DND-41 (cell line): ENCODE measurements around the gene AGAP5.
A peak's percentile ranks its signal among the peaks of the same experiment; 100 is the strongest.

Experiments
- ATAC-seq: fragments of 200-7000 bp; cut with Tn5 transposase; 3 replicates; pipeline ENCODE4 v1.9.1; 2021; ENCODE audit warnings: low read depth; ENCODE audit not compliant: insufficient read depth
- DNase-seq: peaks from one replicate; pipeline ENCODE4 v3.0.0-alpha.2; 2020
- H2AFZ ChIP-seq: 2 replicates; pipeline ENCODE4 v1.6.0; 2012; ENCODE audit warnings: low read depth, low read length
- H3K27ac ChIP-seq: 2 replicates; pipeline ENCODE4 v1.5.1; 2012; ENCODE audit warnings: low read length, inconsistent platforms
- H3K27me3 ChIP-seq: fragments of 200-600 bp; sonication (generic); 2 replicates; pipeline ENCODE4 v1.6.0; 2012; ENCODE audit warnings: low read length, mild to moderate bottlenecking, inconsistent platforms; ENCODE audit not compliant: insufficient read depth, poor library complexity
- H3K36me3 ChIP-seq: 2 replicates; pipeline ENCODE4 v1.5.1; 2012; ENCODE audit warnings: low read length, inconsistent platforms; ENCODE audit not compliant: insufficient read depth
- H3K4me1 ChIP-seq: 2 replicates; pipeline ENCODE4 v1.5.1; 2012; ENCODE audit warnings: mild to moderate bottlenecking, low read length; ENCODE audit not compliant: insufficient read depth
- H3K4me2 ChIP-seq: 2 replicates; pipeline ENCODE4 v1.6.0; 2012; ENCODE audit warnings: mild to moderate bottlenecking, moderate library complexity, low read length, inconsistent platforms; ENCODE audit not compliant: insufficient read depth
- H3K4me3 ChIP-seq, 2 experiments: fragments of 200-600 bp in 1 of 2; shearing (Covaris generic) in 1 of 2; 2 replicates each; pipeline ENCODE4 v1.5.1; 2012 to 2016; ENCODE audit warnings: inconsistent platforms in 2 of 2, low read length in 2 of 2, mild to moderate bottlenecking in 2 of 2, low read depth in 1 of 2, moderate library complexity in 1 of 2
- H3K79me2 ChIP-seq: 2 replicates; pipeline ENCODE4 v1.6.0; 2012; ENCODE audit warnings: low read length, inconsistent platforms; ENCODE audit not compliant: insufficient read depth
- H3K9ac ChIP-seq: 2 replicates; pipeline ENCODE4 v1.6.0; 2012; ENCODE audit warnings: low read depth, mild to moderate bottlenecking, inconsistent platforms, low read length, moderate library complexity
- H3K9me3 ChIP-seq: 2 replicates; pipeline ENCODE4 v1.5.1; 2012; ENCODE audit warnings: low read length, moderate library complexity, mild to moderate bottlenecking, inconsistent platforms; ENCODE audit not compliant: insufficient read depth, severe bottlenecking
- H4K20me1 ChIP-seq: 2 replicates; pipeline ENCODE4 v1.6.0; 2012; ENCODE audit warnings: low read length; ENCODE audit not compliant: insufficient read depth
- EZH2 ChIP-seq: IDR thresholded peaks from 3 replicates; pipeline ENCODE4 v1.6.1; 2012; ENCODE audit warnings: borderline replicate concordance, low read depth, mild to moderate bottlenecking, moderate library complexity, low read length, inconsistent platforms; ENCODE audit not compliant: severe bottlenecking
- TF ChIP-seq, protein P1 (sequence below): IDR thresholded peaks from 2 replicates; pipeline ENCODE4 v1.5.1; 2012; ENCODE audit warnings: borderline replicate concordance, low read length, moderate library complexity, mild to moderate bottlenecking; ENCODE audit not compliant: poor library complexity, severe bottlenecking; ENCODE audit errors: extremely low read depth

AGAP5 gene

DNA sequence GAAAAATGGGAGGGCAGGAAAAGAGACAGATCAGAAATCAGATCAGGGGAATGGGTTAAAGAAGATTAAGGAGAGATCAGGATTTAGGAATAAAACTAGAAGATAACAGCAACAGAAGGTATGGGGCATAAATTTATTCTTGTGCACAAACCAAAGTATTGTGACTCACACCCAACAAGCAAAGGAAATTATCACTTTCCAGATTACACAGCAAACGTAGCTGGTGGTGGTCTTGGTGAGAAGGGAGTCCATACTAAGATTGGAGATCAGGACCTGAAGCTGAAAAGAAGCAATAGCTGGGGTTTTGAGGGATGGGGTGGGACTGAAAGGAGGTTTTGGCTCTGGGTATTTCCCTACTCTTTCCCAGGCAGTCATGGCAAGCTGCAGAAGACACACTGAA lies 53.1 kb downstream of the AGAP5 start:
- Histone ChIP-seq H3K4me3 (no peak overlapping the region), H3K36me3 (no peaks in the 10 kb centered on the region), H3K9ac (no peak overlapping the region), H3K9me3 (no peaks in the 10 kb centered on the region), H3K4me1 (no peaks in the 10 kb centered on the region), H3K4me2 (no peak overlapping the region), H3K79me2 (no peaks in the 10 kb centered on the region), H2AFZ (no peak overlapping the region), H3K27ac (no peak overlapping the region), H4K20me1 (no peaks in the 10 kb centered on the region), H3K27me3 (no peaks in the 10 kb centered on the region)
- ATAC-seq (no peak), DNase-seq (no peak)
- TF ChIP-seq EZH2, result no peak
- TF ChIP-seq, protein P1, sequence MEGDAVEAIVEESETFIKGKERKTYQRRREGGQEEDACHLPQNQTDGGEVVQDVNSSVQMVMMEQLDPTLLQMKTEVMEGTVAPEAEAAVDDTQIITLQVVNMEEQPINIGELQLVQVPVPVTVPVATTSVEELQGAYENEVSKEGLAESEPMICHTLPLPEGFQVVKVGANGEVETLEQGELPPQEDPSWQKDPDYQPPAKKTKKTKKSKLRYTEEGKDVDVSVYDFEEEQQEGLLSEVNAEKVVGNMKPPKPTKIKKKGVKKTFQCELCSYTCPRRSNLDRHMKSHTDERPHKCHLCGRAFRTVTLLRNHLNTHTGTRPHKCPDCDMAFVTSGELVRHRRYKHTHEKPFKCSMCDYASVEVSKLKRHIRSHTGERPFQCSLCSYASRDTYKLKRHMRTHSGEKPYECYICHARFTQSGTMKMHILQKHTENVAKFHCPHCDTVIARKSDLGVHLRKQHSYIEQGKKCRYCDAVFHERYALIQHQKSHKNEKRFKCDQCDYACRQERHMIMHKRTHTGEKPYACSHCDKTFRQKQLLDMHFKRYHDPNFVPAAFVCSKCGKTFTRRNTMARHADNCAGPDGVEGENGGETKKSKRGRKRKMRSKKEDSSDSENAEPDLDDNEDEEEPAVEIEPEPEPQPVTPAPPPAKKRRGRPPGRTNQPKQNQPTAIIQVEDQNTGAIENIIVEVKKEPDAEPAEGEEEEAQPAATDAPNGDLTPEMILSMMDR, result no peak

DNA sequence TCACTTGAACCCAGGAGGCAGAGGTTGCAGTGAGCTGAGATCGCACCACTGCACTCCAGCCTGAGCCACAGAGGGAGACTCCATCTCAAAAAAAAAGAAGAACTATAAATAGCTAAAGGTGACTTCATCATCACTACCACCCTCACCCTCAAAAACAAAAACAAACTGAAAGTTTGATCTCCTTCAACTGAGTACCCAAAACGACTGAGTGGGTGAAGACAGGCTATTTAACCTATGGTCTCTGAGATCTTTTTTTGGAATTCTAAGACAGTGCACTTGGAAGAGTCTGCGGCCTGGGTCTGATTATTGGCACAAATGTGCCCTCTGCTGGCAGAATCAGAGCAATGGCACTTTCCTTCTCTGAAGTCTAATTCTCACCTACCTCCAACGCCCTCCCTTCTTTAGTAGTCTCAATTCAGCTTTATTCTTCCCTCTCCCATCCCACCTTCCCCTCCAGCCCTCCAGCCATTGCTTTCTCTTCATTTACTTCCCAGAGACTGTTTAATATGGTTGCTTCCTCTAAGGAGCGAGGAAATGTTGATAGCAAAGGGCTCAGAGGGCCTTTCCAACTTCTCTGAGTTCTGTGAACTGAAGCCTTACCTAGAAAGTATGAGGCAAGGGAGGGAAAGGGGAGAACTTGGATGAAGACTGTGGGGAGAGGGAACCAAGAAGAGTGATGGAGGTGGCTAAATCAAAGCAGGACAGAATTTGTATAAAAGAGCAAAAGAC lies 53.7 kb downstream of the AGAP5 start:
- Histone ChIP-seq H4K20me1 (no peaks in the 10 kb centered on the region), H3K27ac (no peak overlapping the region), H3K79me2 (no peaks in the 10 kb centered on the region), H3K4me2 (no peak overlapping the region), H3K9me3 (no peaks in the 10 kb centered on the region), H3K9ac (no peak overlapping the region), H3K27me3 (no peaks in the 10 kb centered on the region), H3K4me1 (no peaks in the 10 kb centered on the region), H2AFZ (peak overlapping the region; percentile 51; the same call in 1 of the 2 replicates), H3K36me3 (no peaks in the 10 kb centered on the region), H3K4me3 (no peak overlapping the region)
- TF ChIP-seq, protein P1, result peak; percentile 94
- no peak for TF ChIP-seq EZH2
- DNase-seq (peak; percentile 66), ATAC-seq (peak; percentile 92)

DNA sequence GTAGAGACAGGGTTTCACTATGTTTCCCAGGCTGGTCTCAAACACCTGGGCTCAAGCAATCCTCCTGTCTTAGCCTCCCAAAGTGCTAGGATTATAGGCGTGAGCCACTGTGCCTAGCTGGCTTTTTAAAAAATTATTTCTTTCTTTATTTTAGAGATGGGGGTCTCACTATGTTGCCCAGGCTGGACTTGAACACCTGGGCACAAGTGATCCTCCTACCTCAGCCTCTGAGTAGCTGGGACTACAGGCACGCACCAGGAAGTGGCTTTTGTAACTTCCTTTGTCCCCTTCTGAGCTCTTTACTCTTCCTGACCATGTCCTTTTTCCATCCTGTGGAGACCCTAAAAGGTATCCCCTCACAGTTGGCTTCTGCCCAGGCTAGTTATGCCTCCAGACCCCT lies 54.5 kb downstream of the AGAP5 start:
- no peak overlapping the region for H3K9ac ChIP-seq
- DNase-seq (no peak), ATAC-seq (no peak)
- TF ChIP-seq, protein P1, result no peak
- TF ChIP-seq EZH2, result no peak
- no peak overlapping the region for H2AFZ ChIP-seq
- H3K27me3 ChIP-seq, result no peaks in the 10 kb centered on the region
- no peaks in the 10 kb centered on the region for H3K4me1 ChIP-seq
- H3K36me3 ChIP-seq, result no peaks in the 10 kb centered on the region
- no peak overlapping the region for H3K4me3 ChIP-seq
- no peaks in the 10 kb centered on the region for H3K9me3 ChIP-seq
- no peak overlapping the region for H3K27ac ChIP-seq
- no peaks in the 10 kb centered on the region for H3K79me2 ChIP-seq
- H3K4me2 ChIP-seq, result no peak overlapping the region
- H4K20me1 ChIP-seq, result no peaks in the 10 kb centered on the region
